Cardiac fibroblast (primary cell): ENCODE data around the gene OPN4.

Experiments used
- DNase-seq, 2 donors: peaks; one replicate each; pipeline versions ENCODE4 v3.0.0 to v3.0.0-alpha.2; 2010; ENCODE audit warnings: low read depth in 2 of 2
- H3K4me3 ChIP-seq, 2 donors: replicated peaks in 1 of 2; 1 replicate in 1 of 2; 2 replicates in 1 of 2; pipeline ENCODE4 v1.5.1; 2011; ENCODE audit warnings: low read depth in 2 of 2, low read length in 2 of 2, mild to moderate bottlenecking in 2 of 2, moderate library complexity in 1 of 2
- CTCF ChIP-seq: IDR thresholded peaks from one replicate; pipeline ENCODE4 v1.5.1; 2011; ENCODE audit warnings: low read depth, mild to moderate bottlenecking, low read length, inconsistent platforms

OPN4 gene

GRCh38 chr10:86661161-86662025 is 7.0 kb downstream of the OPN4 start:
- peak in 1 of 2 donors; percentile 72 for DNase-seq
- no peak for TF ChIP-seq CTCF
- no peak overlapping the region for H3K4me3 ChIP-seq

GRCh38 chr10:86662186-86663045 is 8.1 kb downstream of the OPN4 start:
- no peak overlapping the region for H3K4me3 ChIP-seq
- DNase-seq: no peak
- no peak for TF ChIP-seq CTCF

GRCh38 chr10:86663046-86663345 is 8.6 kb downstream of the OPN4 start:
- TF ChIP-seq CTCF: no peak
- DNase-seq: no peak

GRCh38 chr10:86663576-86664339 is 9.4 kb downstream of the OPN4 start:
- no peak for DNase-seq
- no peak overlapping the region for H3K4me3 ChIP-seq
- no peak for TF ChIP-seq CTCF

More at GRCh38 chr10:86663046-86663345, 8.6 kb downstream of the OPN4 start:
- no peak overlapping the region for H3K4me3 ChIP-seq

- DNase-seq: peak in 1 of 2 donors; percentile 19
- TF ChIP-seq CTCF: no peak
- no peak overlapping the region for H3K4me3 ChIP-seq
Observed at GRCh38 chr10:86664341-86665217, 10.2 kb downstream of the OPN4 start.

GRCh38 chr10:86665218-86665607 is 10.9 kb downstream of the OPN4 start:
- no peak overlapping the region for H3K4me3 ChIP-seq
- no peak for DNase-seq
- TF ChIP-seq CTCF: no peak
